Right lung (tissue), 5 donors: Measurements from ENCODE around the gene STRIP1. TPM values are rescaled to one million over a fixed set of nuclear protein-coding genes. Genes with fewer than 3 reads are reported as not detected.

Source experiments
- DNase-seq, 2 donors: peaks; one replicate each; pipeline ENCODE4 v3.0.0-alpha.2; 2013
- polyA plus RNA-seq, 5 donors: library from polyadenylated mRNA; unstranded; fragments of 120-200 nt; gene quantifications; one replicate each; pipeline versions ENCODE4 v1.2.1 to v1.2.3, GENCODE V29; 2013; ENCODE audit warnings: inconsistent platforms in 1 of 5, low replicate concordance in 1 of 5; ENCODE audit not compliant: insufficient read length in 5 of 5, insufficient read depth in 1 of 5

The STRIP1 gene
- polyA plus RNA-seq, 5 donors = 44.6 to 55.4 (median 50.5) TPM

GRCh38 chr1:110049801-110050601 is 15.6 kb downstream of the STRIP1 start:
- DNase-seq = no peak

GRCh38 chr1:110050602-110051261 is 16.3 kb downstream of the STRIP1 start:
- no peak for DNase-seq

- DNase-seq = no peak
These were observed 16.8 kb downstream of the STRIP1 start for GRCh38 chr1:110051262-110051648.

- peak in 1 of 2 donors; percentile 42 for DNase-seq
These were observed 19.4 kb downstream of the STRIP1 start for GRCh38 chr1:110053552-110054428.

GRCh38 chr1:110055493-110056284 is 21.3 kb downstream of the STRIP1 start:
- no peak for DNase-seq

GRCh38 chr1:110056285-110056683 is 21.9 kb downstream of the STRIP1 start:
- no peak for DNase-seq

- DNase-seq = no peak
These were observed 22.4 kb downstream of the STRIP1 start for GRCh38 chr1:110056776-110057175.

- DNase-seq = no peak
These were observed 23.6 kb downstream of the STRIP1 start for GRCh38 chr1:110057963-110058518.

- DNase-seq = no peak
These were observed 24.2 kb downstream of the STRIP1 start for GRCh38 chr1:110058591-110058990.

GRCh38 chr1:110059133-110059863 is 24.9 kb downstream of the STRIP1 start:
- no peak for DNase-seq

- no peak for DNase-seq
These were observed 25.7 kb downstream of the STRIP1 start for GRCh38 chr1:110060034-110060661.

- no peak for DNase-seq
These were observed 26.2 kb downstream of the STRIP1 start for GRCh38 chr1:110060662-110061060.

GRCh38 chr1:110061341-110061740 is 26.9 kb downstream of the STRIP1 start:
- no peak for DNase-seq

GRCh38 chr1:110062612-110063011 is 28.2 kb downstream of the STRIP1 start:
- DNase-seq = no peak

- no peak for DNase-seq
These were observed 29.4 kb downstream of the STRIP1 start for GRCh38 chr1:110063781-110064180.

- no peak for DNase-seq
These were observed 30.3 kb downstream of the STRIP1 start for GRCh38 chr1:110064576-110065337.

GRCh38 chr1:110065841-110066240 is 31.4 kb downstream of the STRIP1 start:
- no peak for DNase-seq

GRCh38 chr1:110067479-110067892 is 33.1 kb downstream of the STRIP1 start:
- no peak for DNase-seq
